HEK293T (cell line): ENCODE results near the gene DLG2.

Experiments used
- FOXM1 ChIP-seq: fragments of 450-650 bp; IDR thresholded peaks from 2 replicates; pipeline ENCODE4 v1.6.1; 2017; ENCODE audit warnings: mild to moderate bottlenecking, borderline replicate concordance
- NFRKB ChIP-seq: fragments of 450-650 bp; IDR thresholded peaks from 2 replicates; pipeline ENCODE4 v1.6.1; 2016; ENCODE audit warnings: mild to moderate bottlenecking, moderate library complexity

GRCh38 chr11:84544566-84544965 is 1082.6 kb downstream of the DLG2 start:
- TF ChIP-seq FOXM1: no peak
- TF ChIP-seq NFRKB: no peak
